Activated CD4-positive, alpha-beta T cell treated with anti-CD3 and anti-CD28 coated beads, Interleukin-2, amount 10 ng/mL, durations not matched to agents 24 days and 14 days (primary cell): ENCODE measurements around the gene MYADM. TPM values are rescaled to one million over a fixed set of nuclear protein-coding genes. Genes with fewer than 3 reads are reported as not detected.

ENCODE experiments used
- DNase-seq: peaks from one replicate; pipeline ENCODE4 v3.0.0; 2022
- H3K27ac Mint-ChIP-seq: one replicate; pipeline ENCODE4 v1.8.0; 2022; ENCODE audit warnings: mild to moderate bottlenecking, mixed read lengths
- H3K27me3 Mint-ChIP-seq: one replicate; pipeline ENCODE4 v1.8.0; 2022; ENCODE audit warnings: mixed read lengths
- H3K36me3 Mint-ChIP-seq: one replicate; pipeline ENCODE4 v1.8.0; 2022; ENCODE audit warnings: low read depth, mild to moderate bottlenecking, mixed read lengths
- H3K4me1 Mint-ChIP-seq: one replicate; pipeline ENCODE4 v1.8.0; 2021; ENCODE audit warnings: mixed read lengths
- H3K4me3 Mint-ChIP-seq: one replicate; pipeline ENCODE4 v1.8.0; 2022; ENCODE audit warnings: mild to moderate bottlenecking, moderate library complexity, mixed read lengths
- H3K9me3 Mint-ChIP-seq: one replicate; pipeline ENCODE4 v1.8.0; 2021; ENCODE audit warnings: mixed read lengths
- intact Hi-C: fragments of 100-400 bp; cut with micrococcal nuclease; formaldehyde crosslinking; loops from one replicate; pipeline ENCODE4 v1.15.1; 2023
- total RNA-seq: library from RNA; stranded (reverse); gene quantifications from 2 replicates; pipeline ENCODE4 v1.2.3, GENCODE V29; 2022

Gene MYADM
- total RNA-seq, 1 donor from 2014 or later = 69.0 TPM

- Mint-ChIP-seq H3K27ac (peak overlapping the region; percentile 80), H3K36me3 (peaks cover 46% of the 10 kb centered on the region), H3K4me1 (peaks cover 63% of the 10 kb centered on the region), H3K4me3 (peak overlapping the region; percentile 58), H3K9me3 (no peaks in the 10 kb centered on the region), H3K27me3 (no peaks in the 10 kb centered on the region)
- intact Hi-C loops = no loop called here
- peak; percentile 66 for DNase-seq
Observed at GRCh38 chr19:53873773-53874605, 6.3 kb downstream of the MYADM start.

GRCh38 chr19:53874606-53874990 is 6.9 kb downstream of the MYADM start:
- H3K4me3 Mint-ChIP-seq = peak overlapping the region; percentile 58
- no peaks in the 10 kb centered on the region for H3K27me3 Mint-ChIP-seq
- no peaks in the 10 kb centered on the region for H3K9me3 Mint-ChIP-seq
- peak overlapping the region; percentile 80 for H3K27ac Mint-ChIP-seq
- intact Hi-C loops = no loop called here
- peak; percentile 74 for DNase-seq
- H3K4me1 Mint-ChIP-seq = peaks cover 65% of the 10 kb centered on the region
- H3K36me3 Mint-ChIP-seq = peaks cover 45% of the 10 kb centered on the region

GRCh38 chr19:53875602-53876325 is 8.1 kb downstream of the MYADM start:
- no peak overlapping the region for H3K27ac Mint-ChIP-seq
- intact Hi-C loops = no loop called here
- H3K36me3 Mint-ChIP-seq = peaks cover 42% of the 10 kb centered on the region
- no peak for DNase-seq
- no peaks in the 10 kb centered on the region for H3K27me3 Mint-ChIP-seq
- no peak overlapping the region for H3K4me3 Mint-ChIP-seq
- peaks cover 60% of the 10 kb centered on the region for H3K4me1 Mint-ChIP-seq
- no peaks in the 10 kb centered on the region for H3K9me3 Mint-ChIP-seq

- peaks cover 51% of the 10 kb centered on the region for H3K4me1 Mint-ChIP-seq
- intact Hi-C loops = no loop called here
- peak overlapping the region; percentile 39 for H3K27ac Mint-ChIP-seq
- H3K36me3 Mint-ChIP-seq = peaks cover 35% of the 10 kb centered on the region
- H3K4me3 Mint-ChIP-seq = peak overlapping the region; percentile 37
- DNase-seq = no peak
- H3K27me3 Mint-ChIP-seq = no peaks in the 10 kb centered on the region
- no peaks in the 10 kb centered on the region for H3K9me3 Mint-ChIP-seq
Observed at GRCh38 chr19:53876651-53877224, 9.1 kb downstream of the MYADM start.

GRCh38 chr19:53877361-53877766 is 9.7 kb downstream of the MYADM start:
- Mint-ChIP-seq H3K27me3 (no peaks in the 10 kb centered on the region), H3K9me3 (no peaks in the 10 kb centered on the region), H3K4me3 (peak overlapping the region; percentile 37), H3K36me3 (peaks cover 35% of the 10 kb centered on the region), H3K4me1 (peaks cover 51% of the 10 kb centered on the region), H3K27ac (peak overlapping the region; percentile 39)
- peak; percentile 85 for DNase-seq
- intact Hi-C loops = no loop called here

- no peak overlapping the region for H3K4me3 Mint-ChIP-seq
- intact Hi-C loops = loop anchor here (1.0 kb wide), 1 partner anchor 9 kb away; no protein-coding TSS in a partner anchor
- H3K9me3 Mint-ChIP-seq = no peaks in the 10 kb centered on the region
- peaks cover 42% of the 10 kb centered on the region for H3K4me1 Mint-ChIP-seq
- no peak for DNase-seq
- H3K27me3 Mint-ChIP-seq = peaks cover 9% of the 10 kb centered on the region
- H3K27ac Mint-ChIP-seq = no peak overlapping the region
- H3K36me3 Mint-ChIP-seq = peaks cover 25% of the 10 kb centered on the region
Observed at GRCh38 chr19:53878776-53879139, 11.1 kb downstream of the MYADM start.

- peaks cover 19% of the 10 kb centered on the region for H3K36me3 Mint-ChIP-seq
- intact Hi-C loops = loop anchor here (1.0 to 2.0 kb wide), 2 partner anchors 10 to 37 kb away; no protein-coding TSS in a partner anchor
- H3K27ac Mint-ChIP-seq = no peak overlapping the region
- H3K4me1 Mint-ChIP-seq = peaks cover 37% of the 10 kb centered on the region
- DNase-seq = peak; percentile 97
- H3K27me3 Mint-ChIP-seq = peaks cover 15% of the 10 kb centered on the region
- H3K4me3 Mint-ChIP-seq = no peak overlapping the region
- no peaks in the 10 kb centered on the region for H3K9me3 Mint-ChIP-seq
Observed at GRCh38 chr19:53879140-53880081, 11.7 kb downstream of the MYADM start.

- Mint-ChIP-seq H3K4me3 (no peak overlapping the region), H3K36me3 (peaks cover 8% of the 10 kb centered on the region), H3K27me3 (peaks cover 27% of the 10 kb centered on the region), H3K9me3 (no peaks in the 10 kb centered on the region), H3K27ac (no peak overlapping the region), H3K4me1 (peaks cover 25% of the 10 kb centered on the region)
- peak; percentile 58 for DNase-seq
- intact Hi-C loops = loop anchor here (2.0 kb wide), 1 partner anchor 38 kb away; no protein-coding TSS in a partner anchor
Observed at GRCh38 chr19:53880711-53881481, 13.2 kb downstream of the MYADM start.

GRCh38 chr19:53881482-53882390 is 14.1 kb downstream of the MYADM start, which contains the start of gene PRKCG:
TSS of gene PRKCG (plus strand) at chr19:53882197. CDS start at chr19:53882495, 298 bp downstream.
- intact Hi-C loops = loop anchor here (2.0 kb wide), 1 partner anchor 39 kb away; no protein-coding TSS in a partner anchor
- peak; percentile 91 for DNase-seq
- peaks cover 4% of the 10 kb centered on the region for H3K36me3 Mint-ChIP-seq
- peaks cover 21% of the 10 kb centered on the region for H3K4me1 Mint-ChIP-seq
- peaks cover 32% of the 10 kb centered on the region for H3K27me3 Mint-ChIP-seq
- H3K27ac Mint-ChIP-seq = no peak within 1 kb of the TSS
- peak within 1 kb of the TSS; percentile 10 for H3K4me3 Mint-ChIP-seq
- H3K9me3 Mint-ChIP-seq = no peaks in the 10 kb centered on the region

- Mint-ChIP-seq H3K36me3 (no peaks in the 10 kb centered on the region), H3K27me3 (peaks cover 34% of the 10 kb centered on the region), H3K4me1 (peaks cover 13% of the 10 kb centered on the region), H3K27ac (no peak overlapping the region), H3K4me3 (peak overlapping the region; percentile 10), H3K9me3 (no peaks in the 10 kb centered on the region)
- no peak for DNase-seq
- intact Hi-C loops = no loop called here
Observed at GRCh38 chr19:53882391-53883050, 14.8 kb downstream of the MYADM start.

GRCh38 chr19:53883231-53883661 is 15.6 kb downstream of the MYADM start:
- Mint-ChIP-seq H3K27ac (no peak overlapping the region), H3K36me3 (no peaks in the 10 kb centered on the region)
- intact Hi-C loops = no loop called here

More at GRCh38 chr19:53883231-53883661, 15.6 kb downstream of the MYADM start:
- Mint-ChIP-seq H3K4me1 (peaks cover 10% of the 10 kb centered on the region), H3K27me3 (peaks cover 34% of the 10 kb centered on the region), H3K9me3 (no peaks in the 10 kb centered on the region), H3K4me3 (no peak overlapping the region)
- peak; percentile 76 for DNase-seq
